Muscle of leg (tissue), 11 donors: ENCODE measurements around the gene PFN1. TPM values are rescaled to one million over a fixed set of nuclear protein-coding genes. Genes with fewer than 3 reads are reported as not detected.
A peak's percentile ranks its signal among the peaks of the same experiment; 100 is the strongest.
"Not testable (repeated sequence)": the region's sequence is repeated elsewhere in the genome, so short reads cannot be mapped to it uniquely, and the experiment has no call there.

ENCODE experiments used
- DNase-seq: peaks from one replicate; pipeline ENCODE4 v3.0.0; 2013
- H3K27ac ChIP-seq: one replicate; pipeline ENCODE4 v1.5.1; 2013; ENCODE audit warnings: mild to moderate bottlenecking, low read length, control low read depth
- H3K27me3 ChIP-seq: one replicate; pipeline ENCODE4 v1.6.1; 2013; ENCODE audit warnings: low read length; ENCODE audit not compliant: control insufficient read depth, insufficient read depth
- H3K36me3 ChIP-seq: one replicate; pipeline ENCODE4 v1.6.1; 2013; ENCODE audit warnings: low read length; ENCODE audit not compliant: control insufficient read depth, insufficient read depth
- H3K4me1 ChIP-seq: one replicate; pipeline ENCODE4 v1.6.1; 2013; ENCODE audit warnings: low read length; ENCODE audit not compliant: control insufficient read depth, insufficient read depth
- H3K4me3 ChIP-seq: one replicate; pipeline ENCODE4 v1.5.1; 2013; ENCODE audit warnings: low read length, control low read depth
- H3K9me3 ChIP-seq: replicated peaks from 2 replicates; pipeline ENCODE4 v1.6.1; 2013; ENCODE audit warnings: low read depth, low read length; ENCODE audit not compliant: control insufficient read depth
- WGBS: methylation state at CpG from one replicate; pipeline ENCODE4 v1.1.5; 2013; ENCODE audit warnings: missing lambda C conversion rate; ENCODE audit not compliant: insufficient coverage; 5-methylcytosine and 5-hydroxymethylcytosine counted together
- polyA plus RNA-seq, 8 donors: library from polyadenylated mRNA; unstranded; fragments of 120-200 nt; gene quantifications; one replicate each; pipeline versions ENCODE4 v1.2.1 to v1.2.3, GENCODE V29; 2013; ENCODE audit warnings: inconsistent platforms in 1 of 8, low replicate concordance in 1 of 8; ENCODE audit not compliant: insufficient read length in 8 of 8, insufficient read depth in 1 of 8
- total RNA-seq: library from RNA; stranded (reverse); fragments of 120-200 nt; gene quantifications from one replicate; pipeline ENCODE4 v1.2.4, GENCODE V29; 2013

PFN1 gene
- total and polyA plus RNA-seq, 9 donors: 175 to 498 (median 443) TPM

DNA sequence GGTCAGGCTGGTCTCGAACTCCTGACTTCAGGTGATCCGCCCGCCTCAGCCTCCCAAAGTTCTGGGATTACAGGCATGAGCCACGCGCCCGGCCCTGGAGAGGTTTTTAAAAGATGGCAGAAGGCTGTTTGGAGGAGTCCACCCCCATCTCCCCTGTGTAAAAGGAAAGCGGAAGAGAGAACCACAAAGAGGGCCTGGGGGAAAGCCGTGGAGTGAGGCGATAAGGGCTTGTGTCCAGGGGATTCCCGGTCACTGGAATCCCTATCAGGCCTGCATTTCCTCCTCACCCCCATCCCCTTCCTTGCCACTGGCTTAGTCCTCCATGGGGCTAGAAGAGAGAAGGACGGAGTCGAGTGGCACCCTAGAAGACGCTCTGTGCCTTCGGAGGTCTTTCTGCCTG, 16.4 kb downstream of the PFN1 start, which contains the start of gene GP1BA:
GP1BA (plus strand) TSS at position 315 of the 400 bp plus-strand sequence. CDS start 328 bp downstream, outside the sequence.
- Histone ChIP-seq H3K9me3 (no peaks in the 10 kb centered on the region), H3K4me3 (no peak within 1 kb of the TSS), H3K27ac (no peak within 1 kb of the TSS), H3K4me1 (peaks cover 8% of the 10 kb centered on the region), H3K36me3 (peaks cover 14% of the 10 kb centered on the region), H3K27me3 (no peaks in the 10 kb centered on the region)
- DNase-seq: no peak
- 88% methylated on average over 5 of the region's 14 CpGs for WGBS

DNA sequence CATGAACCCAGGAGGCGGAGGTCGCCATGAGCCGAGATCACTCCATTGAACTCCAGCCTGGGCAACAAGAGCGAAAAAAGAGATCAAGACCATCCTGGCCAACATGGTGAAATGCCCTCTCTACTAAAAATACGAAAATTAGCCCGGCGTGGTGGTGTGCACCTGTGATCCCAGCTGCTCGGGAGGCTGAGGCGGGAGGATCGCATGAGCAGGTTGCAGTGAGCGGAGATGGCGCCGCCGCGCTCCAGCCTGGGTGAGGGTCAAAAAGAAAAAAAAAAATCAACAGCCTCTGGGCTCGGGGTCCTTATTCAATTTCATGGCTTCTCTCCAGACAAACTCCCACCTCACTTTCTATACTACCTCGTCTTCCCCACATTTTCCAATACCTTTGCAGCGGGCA, 19.4 kb downstream of the PFN1 start:
- peaks cover under 1% of the 10 kb centered on the region for H3K4me1 ChIP-seq
- 96% methylated on average over 12 of the region's 18 CpGs for WGBS

DNA sequence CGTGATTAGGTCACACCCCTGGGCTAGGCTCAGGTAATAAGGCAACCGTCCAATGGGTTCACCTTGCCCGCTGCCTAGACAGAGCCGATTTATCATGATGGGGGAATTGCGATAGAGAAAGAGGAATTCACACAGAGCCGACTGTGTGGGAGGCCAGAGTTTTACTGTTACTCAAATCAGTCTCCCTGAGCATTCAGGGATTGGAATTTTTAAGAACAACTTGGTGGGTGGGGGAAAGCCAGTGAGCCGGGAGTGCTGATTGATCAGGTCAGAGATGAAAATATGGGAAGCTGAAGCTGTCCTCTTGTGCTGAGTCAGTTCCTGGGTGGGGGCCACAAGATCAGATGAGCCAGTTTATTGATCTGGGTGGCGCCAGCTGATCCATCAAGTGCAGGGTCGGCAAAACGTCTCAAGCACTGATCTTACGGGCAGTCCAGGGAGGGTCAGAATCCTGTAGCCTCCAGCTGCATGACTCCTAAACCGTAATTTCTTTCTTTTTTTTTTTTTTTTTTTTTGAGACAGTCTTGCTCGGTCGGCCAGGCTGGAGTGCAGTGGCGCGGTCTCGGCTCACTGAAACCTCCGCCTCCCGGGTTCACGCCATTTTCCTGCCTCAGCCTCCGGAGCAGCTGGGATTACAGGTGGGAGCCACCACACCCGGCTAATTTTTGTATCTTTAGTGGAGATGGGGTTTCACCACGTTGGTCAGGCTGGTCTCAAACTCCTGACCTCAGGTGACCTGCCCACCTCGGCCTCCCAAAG, 21.6 kb downstream of the PFN1 start:
- not testable (repeated sequence) for DNase-seq, H3K36me3 ChIP-seq, H3K4me3 ChIP-seq, H3K9me3 ChIP-seq, H3K27ac ChIP-seq, H3K4me1 ChIP-seq, H3K27me3 ChIP-seq
- WGBS: 85% methylated on average over 20 of the region's 24 CpGs

More for the DNA sequence above, 19.4 kb downstream of the PFN1 start:
- H3K27ac ChIP-seq: no peak overlapping the region
- no peaks in the 10 kb centered on the region for H3K27me3 ChIP-seq
- H3K36me3 ChIP-seq: no peaks in the 10 kb centered on the region
- DNase-seq: no peak
- no peak overlapping the region for H3K4me3 ChIP-seq
- H3K9me3 ChIP-seq: no peaks in the 10 kb centered on the region

DNA sequence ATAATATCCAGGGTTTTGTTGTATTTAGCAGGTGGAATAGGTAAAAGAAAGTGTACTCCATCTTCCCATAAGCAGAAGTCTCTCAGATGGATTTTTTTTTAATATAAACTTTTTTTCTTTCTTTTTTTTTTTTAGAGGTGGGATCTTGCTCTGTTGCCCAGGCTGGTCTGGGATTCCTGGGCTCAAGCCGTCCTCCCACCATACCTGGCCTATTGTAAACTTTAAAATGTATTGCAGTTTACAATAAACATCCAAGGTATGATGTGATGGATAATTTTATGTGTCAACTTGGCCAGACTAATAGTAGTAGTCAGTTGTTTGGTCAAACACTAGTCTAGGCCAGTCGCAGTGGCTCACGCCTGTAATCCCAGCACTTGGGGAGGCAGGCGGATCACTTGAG, 27.0 kb downstream of the PFN1 start:
- Histone ChIP-seq H3K4me3 (no peak overlapping the region), H3K27me3 (no peaks in the 10 kb centered on the region), H3K9me3 (no peaks in the 10 kb centered on the region), H3K4me1 (no peaks in the 10 kb centered on the region), H3K36me3 (no peaks in the 10 kb centered on the region), H3K27ac (no peak overlapping the region)
- DNase-seq: no peak
- no CpG with 5 or more reads among the region's 4 CpGs for WGBS

DNA sequence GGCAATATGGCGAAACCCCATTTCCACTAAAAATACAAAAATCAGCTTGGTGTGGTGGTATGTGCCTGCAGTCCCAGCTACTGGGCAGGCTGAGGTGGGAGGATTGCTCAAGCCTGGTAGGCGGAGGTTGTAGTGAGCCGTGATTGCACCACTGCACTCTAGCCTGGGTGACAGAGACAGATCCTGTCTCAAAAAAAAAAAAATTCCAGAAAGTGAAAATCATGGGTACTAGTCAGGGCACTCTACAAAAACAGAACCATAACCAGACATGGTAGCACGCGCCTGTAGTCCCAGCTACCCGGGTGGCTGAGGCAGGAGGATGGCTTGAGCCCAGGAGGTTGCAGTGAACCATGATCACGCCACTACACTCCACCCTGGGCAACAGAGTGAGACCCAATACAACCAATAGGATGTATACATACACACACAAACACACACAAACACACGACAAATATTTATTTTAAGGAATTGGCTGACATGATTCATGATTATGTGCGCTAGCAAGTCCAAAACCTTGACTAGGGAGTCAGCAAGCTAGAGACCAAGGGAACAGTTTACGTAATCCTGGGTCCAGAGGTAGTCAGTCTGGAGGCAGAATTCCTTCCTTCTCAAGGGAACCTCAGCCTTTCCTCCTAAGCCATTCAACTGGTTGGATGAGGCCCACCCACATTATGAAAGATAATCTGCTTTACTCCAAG, 27.8 kb downstream of the PFN1 start:
- WGBS: 89% methylated on average over 4 of the region's 10 CpGs
- DNase-seq: no peak
- Histone ChIP-seq H3K27me3 (no peaks in the 10 kb centered on the region), H3K4me1 (no peaks in the 10 kb centered on the region), H3K36me3 (no peaks in the 10 kb centered on the region), H3K4me3 (no peak overlapping the region), H3K27ac (no peak overlapping the region), H3K9me3 (no peaks in the 10 kb centered on the region)

DNA sequence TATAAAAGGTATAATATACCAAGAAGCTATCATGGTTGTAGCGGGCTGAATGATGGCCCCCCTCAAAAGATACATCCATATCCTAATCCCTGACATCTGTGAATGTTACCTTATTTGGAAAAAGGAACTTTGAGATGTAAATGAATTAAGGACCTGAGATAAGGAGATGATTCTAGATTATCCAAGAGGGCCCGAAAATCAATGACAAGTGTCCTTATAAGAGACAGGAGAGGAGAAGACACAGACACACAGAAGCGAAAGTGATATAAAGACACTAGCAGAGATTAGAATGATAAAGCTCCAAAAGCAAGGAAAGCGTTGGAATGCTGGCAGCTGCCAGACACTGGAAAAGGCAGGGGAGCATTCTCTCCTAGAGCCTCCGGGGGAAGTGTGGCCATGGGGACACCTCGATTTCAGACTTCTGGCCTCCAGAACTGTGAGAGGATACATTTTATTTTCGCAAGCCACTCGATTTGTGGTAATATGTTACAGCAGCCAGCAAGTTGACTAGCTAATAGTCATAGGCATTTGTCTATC, 28.8 kb downstream of the PFN1 start:
- H3K27ac ChIP-seq: no peak overlapping the region
- no peak for DNase-seq
- H3K27me3 ChIP-seq: no peaks in the 10 kb centered on the region
- WGBS: 66% methylated on average over 5 of the region's 8 CpGs
- H3K9me3 ChIP-seq: no peaks in the 10 kb centered on the region
- no peak overlapping the region for H3K4me3 ChIP-seq
- no peaks in the 10 kb centered on the region for H3K36me3 ChIP-seq
- no peaks in the 10 kb centered on the region for H3K4me1 ChIP-seq

DNA sequence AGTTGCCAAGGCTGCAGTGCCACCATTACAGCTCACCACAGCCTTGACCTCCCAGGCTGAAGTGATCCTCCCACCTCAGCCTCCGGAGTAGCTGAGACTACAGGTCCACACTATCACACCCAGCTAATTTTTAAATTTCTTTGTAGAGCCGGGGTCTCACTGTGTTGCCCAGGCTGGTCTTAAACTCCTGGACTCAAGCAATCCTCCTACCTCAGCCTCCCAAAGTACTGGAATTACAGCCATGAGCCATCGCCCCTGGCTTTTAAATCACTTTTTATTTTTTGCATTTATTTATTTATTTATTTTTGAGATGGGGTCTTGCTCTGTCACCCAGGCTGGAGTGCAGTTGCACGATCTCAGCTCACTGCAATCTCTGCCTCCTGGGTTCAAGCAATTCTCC, 33.8 kb downstream of the PFN1 start:
- H3K27ac ChIP-seq, H3K4me3 ChIP-seq, H3K36me3 ChIP-seq, DNase-seq, H3K27me3 ChIP-seq, H3K9me3 ChIP-seq, H3K4me1 ChIP-seq: not testable (repeated sequence)
- WGBS: 100% methylated on average over 2 of the region's 4 CpGs

DNA sequence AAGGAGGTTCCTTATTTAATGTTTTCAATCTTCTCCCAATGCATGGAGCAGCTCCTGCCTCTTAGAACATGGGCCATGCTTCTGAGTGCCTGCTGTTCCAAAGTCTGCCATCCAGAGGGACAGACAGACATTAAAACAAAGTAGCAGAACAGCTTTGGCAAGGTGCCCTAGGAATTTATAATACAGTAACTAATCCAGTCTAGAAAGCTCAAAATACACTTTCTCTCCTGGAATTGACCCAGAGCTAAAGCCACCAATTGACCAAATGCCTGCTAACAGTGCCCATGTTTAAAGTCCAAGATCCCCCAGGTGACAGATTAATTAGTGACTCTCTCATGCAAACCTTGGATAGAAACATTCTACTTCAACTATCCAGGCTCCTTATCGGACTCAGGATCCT, 34.3 kb downstream of the PFN1 start:
- DNase-seq: peak; percentile 16
- H3K27me3 ChIP-seq: no peaks in the 10 kb centered on the region
- no peak overlapping the region for H3K27ac ChIP-seq
- peaks cover 7% of the 10 kb centered on the region for H3K4me1 ChIP-seq
- no peak overlapping the region for H3K4me3 ChIP-seq
- no CpG with 5 or more reads among the region's 1 CpG for WGBS
- H3K36me3 ChIP-seq: no peaks in the 10 kb centered on the region
- H3K9me3 ChIP-seq: no peaks in the 10 kb centered on the region

DNA sequence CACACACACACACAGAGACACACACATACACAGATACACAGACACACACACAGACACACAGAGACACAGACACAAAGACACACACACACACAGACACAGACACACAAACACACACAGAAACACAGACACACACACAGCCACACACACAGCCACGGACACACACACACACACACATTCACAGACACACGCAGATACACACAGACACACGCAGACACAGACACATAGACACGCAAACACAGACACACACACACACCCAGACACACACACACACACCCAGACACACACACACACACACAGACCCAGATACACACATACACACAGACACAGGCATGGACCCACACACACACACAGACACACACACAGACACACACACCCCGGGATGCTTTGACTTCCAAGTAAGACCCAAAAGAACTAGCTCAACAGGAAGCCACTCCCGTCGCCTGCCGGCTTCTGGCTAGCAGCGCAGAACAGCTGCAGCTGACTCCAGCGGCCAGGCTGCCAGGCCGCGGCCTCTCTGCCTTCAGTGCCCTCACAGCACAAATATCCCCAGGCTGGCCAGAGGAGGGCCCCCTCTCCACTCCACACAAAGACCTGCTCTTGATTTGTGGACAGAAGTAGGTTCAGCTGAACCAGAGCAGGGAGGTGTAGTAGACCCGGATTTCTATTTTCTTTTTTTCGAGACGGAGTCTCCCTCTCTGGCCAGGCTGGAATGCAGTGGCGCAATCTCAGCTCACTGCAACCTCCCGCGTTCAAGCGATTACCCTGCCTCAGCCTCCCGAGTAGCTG, 39.4 kb downstream of the PFN1 start:
- Histone ChIP-seq H3K36me3 (no peaks in the 10 kb centered on the region), H3K4me1 (peaks cover 18% of the 10 kb centered on the region), H3K9me3 (no peaks in the 10 kb centered on the region), H3K27ac (peak overlapping the region; percentile 87), H3K27me3 (no peaks in the 10 kb centered on the region), H3K4me3 (no peak overlapping the region)
- DNase-seq: peak; percentile 97
- WGBS: 54% methylated on average over 8 of the region's 20 CpGs

DNA sequence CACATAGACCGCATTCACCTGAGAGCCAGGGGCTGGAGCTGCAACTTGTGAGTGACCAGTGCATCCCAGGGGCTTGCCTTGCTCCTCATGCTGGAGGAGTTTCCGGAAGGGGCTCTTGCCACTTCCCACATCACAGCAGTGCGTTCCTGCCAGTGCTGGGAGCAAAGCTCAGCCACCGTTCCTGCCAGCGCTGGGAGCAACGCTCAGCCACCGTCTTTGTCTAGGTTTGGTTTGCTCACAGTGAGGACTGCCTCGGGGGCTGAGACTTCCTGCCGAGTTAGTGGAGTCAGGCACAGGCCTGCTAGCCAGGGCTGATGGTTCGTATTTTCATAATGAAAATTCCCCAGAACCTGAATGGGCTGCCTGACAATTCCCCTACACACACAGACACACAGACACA, 40.0 kb downstream of the PFN1 start:
- no peaks in the 10 kb centered on the region for H3K9me3 ChIP-seq
- WGBS: 17% methylated on average over 10 of the region's 10 CpGs
- no peaks in the 10 kb centered on the region for H3K27me3 ChIP-seq
- DNase-seq: peak; percentile 56
- H3K36me3 ChIP-seq: no peaks in the 10 kb centered on the region
- H3K27ac ChIP-seq: peak overlapping the region; percentile 87
- peaks cover 23% of the 10 kb centered on the region for H3K4me1 ChIP-seq
- no peak overlapping the region for H3K4me3 ChIP-seq
